LNCaP clone FGC (cell line): ENCODE data around the gene GRIK4.

Source experiments
- DNase-seq: peaks from one replicate; pipeline ENCODE4 v3.0.0-alpha.2; 2011; ENCODE audit warnings: low read depth
- H3K4me3 ChIP-seq: 2 replicates; pipeline ENCODE4 v1.5.1; 2011; ENCODE audit warnings: mild to moderate bottlenecking, low read depth, low read length, control low read depth
- CTCF ChIP-seq: IDR thresholded peaks from 2 replicates; pipeline ENCODE4 v1.5.1; 2012; ENCODE audit warnings: mild to moderate bottlenecking; ENCODE audit not compliant: control insufficient read depth, insufficient read depth; ENCODE audit errors: extremely low read depth

The GRIK4 gene

GRCh38 chr11:120574876-120575275 lies 63.3 kb downstream of the GRIK4 start:
- no peak for TF ChIP-seq CTCF
- no peak for DNase-seq

GRCh38 chr11:120575461-120575860 lies 63.9 kb downstream of the GRIK4 start:
- no peak for DNase-seq
- no peak for TF ChIP-seq CTCF
- H3K4me3 ChIP-seq, result no peak overlapping the region

More at GRCh38 chr11:120574876-120575275, 63.3 kb downstream of the GRIK4 start:
- no peak overlapping the region for H3K4me3 ChIP-seq

- no peak for TF ChIP-seq CTCF
- H3K4me3 ChIP-seq, result no peak overlapping the region
- DNase-seq, result no peak
Observed at GRCh38 chr11:120576606-120577005, 65.1 kb downstream of the GRIK4 start.

- no peak for DNase-seq
- no peak for TF ChIP-seq CTCF
- H3K4me3 ChIP-seq, result no peak overlapping the region
Observed at GRCh38 chr11:120577041-120577440, 65.5 kb downstream of the GRIK4 start.

GRCh38 chr11:120577624-120578363 lies 66.2 kb downstream of the GRIK4 start:
- no peak for TF ChIP-seq CTCF
- H3K4me3 ChIP-seq, result no peak overlapping the region
- DNase-seq, result no peak

GRCh38 chr11:120578596-120579154 lies 67.1 kb downstream of the GRIK4 start:
- no peak for TF ChIP-seq CTCF
- H3K4me3 ChIP-seq, result no peak overlapping the region
- no peak for DNase-seq
